Neuronal stem cell (in vitro differentiated cells): ENCODE measurements around the gene STXBP5.

Source experiments
- DNase-seq: peaks from one replicate; pipeline ENCODE4 v3.0.0-alpha.2; 2013; ENCODE audit warnings: low spot score
- H2AFZ ChIP-seq: one replicate; pipeline ENCODE4 v1.6.1; 2013; ENCODE audit warnings: mild to moderate bottlenecking, low read length, inconsistent platforms
- H2AK5ac ChIP-seq: 2 replicates; pipeline ENCODE4 v1.6.1; 2013; ENCODE audit warnings: low read depth, mild to moderate bottlenecking, inconsistent platforms, low read length, moderate library complexity, mixed read lengths
- H2BK120ac ChIP-seq: 2 replicates; pipeline ENCODE4 v1.6.1; 2013; ENCODE audit warnings: low read depth, mild to moderate bottlenecking, inconsistent platforms, low read length, moderate library complexity, mixed read lengths
- H2BK12ac ChIP-seq: one replicate; pipeline ENCODE4 v1.6.1; 2013; ENCODE audit warnings: low read length, inconsistent platforms
- H2BK15ac ChIP-seq: 2 replicates; pipeline ENCODE4 v1.6.1; 2013; ENCODE audit warnings: mild to moderate bottlenecking, low read length, inconsistent platforms, mixed read lengths
- H2BK5ac ChIP-seq: one replicate; pipeline ENCODE4 v1.6.1; 2013; ENCODE audit warnings: inconsistent platforms, mild to moderate bottlenecking, low read length, moderate library complexity
- H3K14ac ChIP-seq: one replicate; pipeline ENCODE4 v1.6.1; 2013; ENCODE audit warnings: low read length, inconsistent platforms
- H3K18ac ChIP-seq: 2 replicates; pipeline ENCODE4 v1.6.1; 2013; ENCODE audit warnings: low read length, inconsistent platforms
- H3K23ac ChIP-seq: 2 replicates; pipeline ENCODE4 v1.6.1; 2013; ENCODE audit warnings: low read depth, mild to moderate bottlenecking, mixed read lengths, low read length, inconsistent platforms; ENCODE audit not compliant: poor library complexity
- H3K27ac ChIP-seq: replicated peaks from 3 replicates; pipeline ENCODE4 v1.5.1; 2013; ENCODE audit warnings: low read length, inconsistent platforms
- H3K27me3 ChIP-seq, 3 experiments: 2 replicates each; pipeline ENCODE4 v1.6.1; 2013; ENCODE audit warnings: low read length in 3 of 3, mild to moderate bottlenecking in 2 of 3, inconsistent platforms in 1 of 3, low read depth in 1 of 3, mixed read lengths in 1 of 3, moderate library complexity in 1 of 3; ENCODE audit not compliant: control insufficient read depth in 3 of 3, insufficient read depth in 3 of 3
- H3K36me3 ChIP-seq, 2 donors: replicated peaks in 1 of 2; 2 replicates each; pipeline ENCODE4 v1.6.1; 2013; ENCODE audit warnings: low read length in 2 of 2; ENCODE audit not compliant: control insufficient read depth in 2 of 2, insufficient read depth in 2 of 2
- H3K4ac ChIP-seq: 2 replicates; pipeline ENCODE4 v1.6.1; 2013; ENCODE audit warnings: inconsistent platforms, mild to moderate bottlenecking, low read length, moderate library complexity
- H3K4me1 ChIP-seq, 2 donors: 1 replicate in 1 of 2; 2 replicates in 1 of 2; pipeline ENCODE4 v1.6.1; 2013; ENCODE audit warnings: low read length in 2 of 2, low read depth in 1 of 2; ENCODE audit not compliant: control insufficient read depth in 2 of 2, insufficient read depth in 1 of 2
- H3K4me2 ChIP-seq: one replicate; pipeline ENCODE4 v1.6.1; 2013; ENCODE audit warnings: mild to moderate bottlenecking, low read length, inconsistent platforms; ENCODE audit not compliant: insufficient read depth, poor library complexity, severe bottlenecking
- H3K4me3 ChIP-seq, 2 donors: 2 replicates each; pipeline ENCODE4 v1.5.1; 2013; ENCODE audit warnings: low read length in 2 of 2, mild to moderate bottlenecking in 2 of 2, inconsistent platforms in 1 of 2, moderate library complexity in 1 of 2
- H3K79me1 ChIP-seq: one replicate; pipeline ENCODE4 v1.6.1; 2013; ENCODE audit warnings: low read depth, mild to moderate bottlenecking, inconsistent platforms, low read length, moderate library complexity
- H3K9ac ChIP-seq: one replicate; pipeline ENCODE4 v1.6.1; 2013; ENCODE audit warnings: mild to moderate bottlenecking, low read depth, low read length, inconsistent platforms; ENCODE audit not compliant: poor library complexity
- H3K9me3 ChIP-seq, 2 donors: replicated peaks in 1 of 2; 2 replicates each; pipeline versions ENCODE3 to v1.6.1; 2013; ENCODE audit warnings: low read length in 2 of 2, mild to moderate bottlenecking in 2 of 2, inconsistent platforms in 1 of 2, low read depth in 1 of 2, mixed read lengths in 1 of 2, moderate library complexity in 1 of 2; ENCODE audit not compliant: control insufficient read depth in 2 of 2, insufficient read depth in 1 of 2
- H4K8ac ChIP-seq: one replicate; pipeline ENCODE4 v1.6.1; 2013; ENCODE audit warnings: low read depth, mild to moderate bottlenecking, inconsistent platforms, low read length, moderate library complexity
- H4K91ac ChIP-seq: one replicate; pipeline ENCODE4 v1.6.1; 2013; ENCODE audit warnings: low read length, low read depth, mild to moderate bottlenecking, inconsistent platforms; ENCODE audit not compliant: poor library complexity
- WGBS, 2 donors: extraction: QIAGEN DNeasy Blood & Tissue Kit; methylation state at CpG; one replicate each; pipeline ENCODE4 v1.1.7; 2013; ENCODE audit warnings: missing lambda C conversion rate in 2 of 2, mixed read lengths in 1 of 2; ENCODE audit not compliant: insufficient read length in 2 of 2, insufficient replicate concordance in 1 of 2; ENCODE audit errors: extremely low coverage in 2 of 2; 5-methylcytosine and 5-hydroxymethylcytosine counted together

STXBP5 gene

DNA sequence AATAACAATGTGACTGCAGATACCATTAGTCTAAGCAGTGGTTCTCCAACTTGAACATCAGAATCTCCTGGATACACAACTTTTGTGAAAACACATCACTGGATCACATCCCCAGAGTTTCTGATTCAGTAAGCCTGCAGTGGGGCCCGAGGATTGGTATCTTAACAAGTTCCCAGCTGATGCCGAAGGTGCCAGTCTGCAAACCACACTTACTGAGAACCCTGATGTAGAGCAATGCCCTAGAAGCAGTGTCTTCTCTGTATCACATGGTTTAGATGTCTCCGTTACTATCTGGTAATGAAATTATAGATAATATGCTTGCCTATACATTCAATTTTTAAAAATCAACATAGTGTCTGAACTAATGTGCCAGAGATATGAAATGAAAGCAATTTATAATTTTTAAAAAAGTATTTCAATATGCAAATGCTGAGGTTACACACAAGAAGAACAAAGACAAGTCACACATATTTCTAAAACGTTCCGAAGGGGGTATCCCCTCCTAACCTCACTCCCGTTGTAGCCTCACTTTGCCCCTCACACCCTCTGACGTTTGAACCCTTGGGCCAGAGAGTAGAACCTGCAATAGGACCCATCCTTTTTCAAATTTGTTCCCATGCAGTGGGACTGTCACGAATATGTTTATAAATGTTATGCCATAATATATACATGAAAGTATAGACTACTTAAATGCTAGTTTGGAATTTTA, 188.9 kb downstream of the STXBP5 start:
- no CpG with 5 or more reads among the region's 8 CpGs for WGBS, 2 donors

DNA sequence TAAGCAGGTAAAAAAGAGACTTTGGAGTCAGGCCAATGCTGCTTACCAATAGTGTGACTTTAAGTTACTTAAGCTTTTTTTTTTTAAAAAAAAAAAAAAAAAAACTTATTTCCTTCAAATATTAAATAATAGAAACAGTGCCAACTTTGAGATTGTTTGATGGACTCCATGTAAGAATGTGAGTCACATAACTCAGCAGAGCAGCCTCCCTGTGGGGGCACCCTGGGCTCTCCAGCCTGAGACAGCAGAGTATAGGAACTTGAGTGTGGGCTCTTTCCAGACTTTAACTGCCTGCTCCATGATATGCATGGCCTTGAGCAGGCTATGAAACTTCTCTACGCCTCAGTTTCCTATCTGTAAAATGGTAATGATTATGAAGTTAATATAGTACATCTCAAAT, 190.9 kb downstream of the STXBP5 start:
- H3K36me3 ChIP-seq, result no peaks in the 10 kb centered on the region
- no peak overlapping the region for H3K18ac ChIP-seq
- H3K4ac ChIP-seq, result no peak overlapping the region
- no peak overlapping the region for H2AK5ac ChIP-seq
- H3K4me1 ChIP-seq, result peaks cover 2% of the 10 kb centered on the region in 2 donors
- no peak overlapping the region for H2BK12ac ChIP-seq
- H3K27me3 ChIP-seq, result no peaks in the 10 kb centered on the region
- no peaks in the 10 kb centered on the region for H3K9me3 ChIP-seq
- no peak overlapping the region for H3K14ac ChIP-seq
- no peak overlapping the region for H2BK5ac ChIP-seq
- no peak for DNase-seq
- H3K9ac ChIP-seq, result no peak overlapping the region
- no peak overlapping the region for H3K27ac ChIP-seq
- no peak overlapping the region for H2BK15ac ChIP-seq
- H4K91ac ChIP-seq, result no peak overlapping the region
- no peak overlapping the region for H2AFZ ChIP-seq
- no CpG with 5 or more reads among the region's 1 CpG for WGBS, 2 donors
- H4K8ac ChIP-seq, result no peak overlapping the region
- no peak overlapping the region for H3K4me3 ChIP-seq
- no peak overlapping the region for H3K4me2 ChIP-seq
- no peak overlapping the region for H2BK120ac ChIP-seq
- H3K23ac ChIP-seq, result no peak overlapping the region
- no peaks in the 10 kb centered on the region for H3K79me1 ChIP-seq

More for the DNA sequence above, 188.9 kb downstream of the STXBP5 start:
- no peak for DNase-seq
- Histone ChIP-seq H2BK15ac (no peak overlapping the region), H3K4me2 (no peak overlapping the region), H2AK5ac (no peak overlapping the region), H3K9me3 (no peaks in the 10 kb centered on the region), H3K14ac (no peak overlapping the region), H3K4me1 (peaks cover 2% of the 10 kb centered on the region in 2 donors), H3K27me3 (no peaks in the 10 kb centered on the region), H3K36me3 (no peaks in the 10 kb centered on the region), H3K4ac (no peak overlapping the region), H2BK12ac (no peak overlapping the region), H3K4me3 (no peak overlapping the region), H2BK120ac (no peak overlapping the region), H3K79me1 (no peaks in the 10 kb centered on the region), H3K27ac (no peak overlapping the region), H2BK5ac (no peak overlapping the region), H3K9ac (no peak overlapping the region), H3K23ac (no peak overlapping the region), H4K8ac (no peak overlapping the region), H3K18ac (no peak overlapping the region), H4K91ac (no peak overlapping the region), H2AFZ (no peak overlapping the region)

DNA sequence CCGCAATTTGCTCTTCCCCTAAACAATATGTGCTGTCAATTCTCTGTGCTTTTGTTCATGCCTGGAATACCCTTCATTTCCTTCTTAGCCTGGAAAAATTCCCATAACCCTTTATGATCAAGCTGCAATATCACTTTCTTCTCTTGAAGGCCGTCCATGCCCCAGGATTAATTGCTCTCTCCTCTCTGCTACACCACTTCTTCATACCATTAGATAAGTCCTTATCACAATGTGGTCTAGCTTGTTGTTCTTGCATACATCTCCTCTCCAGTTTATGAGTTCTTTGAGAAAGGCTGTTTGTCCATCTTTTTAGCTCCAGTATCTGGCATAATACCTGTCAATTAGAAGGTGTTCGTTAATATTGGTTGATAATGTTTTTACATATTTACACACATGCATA, 193.1 kb downstream of the STXBP5 start:
- Histone ChIP-seq H3K14ac (no peak overlapping the region), H3K79me1 (no peaks in the 10 kb centered on the region), H2BK12ac (no peak overlapping the region), H3K4me2 (no peak overlapping the region), H2BK120ac (no peak overlapping the region), H2BK15ac (no peak overlapping the region), H3K9ac (no peak overlapping the region), H2AK5ac (no peak overlapping the region), H4K8ac (no peak overlapping the region), H3K23ac (no peak overlapping the region), H4K91ac (no peak overlapping the region), H3K18ac (no peak overlapping the region), H3K4ac (no peak overlapping the region), H3K9me3 (peaks cover 0 to 5% of the 10 kb centered on the region in 2 donors), H3K4me3 (no peak overlapping the region), H3K27me3 (no peaks in the 10 kb centered on the region), H2BK5ac (no peak overlapping the region), H3K4me1 (peaks cover 2% of the 10 kb centered on the region in 2 donors), H3K36me3 (no peaks in the 10 kb centered on the region), H3K27ac (no peak overlapping the region), H2AFZ (no peak overlapping the region)
- WGBS, 2 donors, result no CpG with 5 or more reads among the region's 3 CpGs
- DNase-seq, result no peak

DNA sequence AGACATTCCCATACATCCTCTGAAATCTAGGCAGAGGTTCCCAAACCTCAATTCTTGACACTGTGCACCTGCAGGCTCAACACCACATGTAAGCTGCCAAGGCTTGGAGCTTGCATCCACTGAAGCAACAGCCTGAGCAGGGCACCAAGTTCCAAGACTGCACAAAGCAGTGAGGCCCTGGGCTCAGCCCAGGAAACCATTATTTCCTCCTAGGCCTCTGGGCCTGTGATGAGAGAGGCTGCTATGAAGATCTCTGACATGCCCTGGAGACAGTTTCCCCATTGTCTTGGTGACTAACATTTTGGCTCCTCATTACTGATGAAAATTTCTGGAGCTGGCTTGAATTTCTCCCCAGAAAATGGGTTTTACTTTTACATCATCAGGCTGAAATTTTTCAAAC, 196.8 kb downstream of the STXBP5 start:
- Histone ChIP-seq H2AFZ (no peak overlapping the region), H3K4me1 (peaks cover 0 to 2% of the 10 kb centered on the region in 2 donors), H3K27ac (no peak overlapping the region), H2AK5ac (no peak overlapping the region), H2BK12ac (no peak overlapping the region), H3K27me3 (no peaks in the 10 kb centered on the region), H3K4ac (no peak overlapping the region), H3K4me3 (no peak overlapping the region), H2BK120ac (no peak overlapping the region), H3K9ac (no peak overlapping the region), H2BK15ac (no peak overlapping the region), H3K14ac (no peak overlapping the region), H4K8ac (no peak overlapping the region), H3K18ac (no peak overlapping the region), H3K79me1 (no peaks in the 10 kb centered on the region), H4K91ac (no peak overlapping the region), H3K4me2 (no peak overlapping the region), H3K36me3 (no peaks in the 10 kb centered on the region), H3K9me3 (peaks cover 0 to 5% of the 10 kb centered on the region in 2 donors), H2BK5ac (no peak overlapping the region), H3K23ac (no peak overlapping the region)
- no peak for DNase-seq
